Stomach (tissue), 9 donors: ENCODE data around the gene SAPCD2. TPM values are rescaled to one million over a fixed set of nuclear protein-coding genes. Genes with fewer than 3 reads are reported as not detected.

ENCODE experiments used
- DNase-seq, 2 donors: peaks; one replicate each; pipeline versions ENCODE4 v3.0.0 to v3.0.0-alpha.2; 2013 to 2019
- H3K27ac ChIP-seq, 5 donors: fragments of 200-600 bp in 4 of 5; sonication (generic) in 4 of 5; one replicate each; pipeline ENCODE4 v1.5.1; 2013 to 2019; ENCODE audit warnings: mild to moderate bottlenecking in 1 of 5, moderate library complexity in 1 of 5
- H3K27me3 ChIP-seq, 3 donors: fragments of 200-600 bp; sonication (generic); one replicate each; pipeline ENCODE4 v1.5.1; 2017 to 2019; ENCODE audit warnings: mixed run types in 1 of 3
- H3K36me3 ChIP-seq, 4 donors: fragments of 200-600 bp; sonication (generic); 1 replicate in 3 of 4; 2 replicates in 1 of 4; pipeline ENCODE4 v1.5.1; 2016 to 2019
- H3K4me1 ChIP-seq, 4 donors: fragments of 200-600 bp; sonication (generic); one replicate each; pipeline ENCODE4 v1.5.1; 2016 to 2019
- H3K4me3 ChIP-seq, 4 donors: fragments of 200-600 bp; sonication (generic) in 3 of 4; one replicate each; pipeline ENCODE4 v1.5.1; 2016 to 2019; ENCODE audit warnings: mild to moderate bottlenecking in 1 of 4
- H3K9me3 ChIP-seq, 4 donors: fragments of 200-600 bp; sonication (generic); one replicate each; pipeline ENCODE4 v1.5.1; 2016 to 2019
- EP300 ChIP-seq: sonication (generic); formaldehyde crosslinking; IDR thresholded peaks from one replicate; pipeline ENCODE4 v1.6.1; 2017; ENCODE audit warnings: antibody characterized with exemption
- POLR2A ChIP-seq, 4 donors: fragments of 450-650 bp; IDR thresholded peaks; one replicate each; pipeline ENCODE4 v1.6.1; 2016; ENCODE audit warnings: antibody characterized with exemption in 4 of 4, control low read depth in 2 of 4, mild to moderate bottlenecking in 1 of 4, moderate library complexity in 1 of 4
- POLR2AphosphoS5 ChIP-seq, 3 donors: sonication (generic); formaldehyde crosslinking; IDR thresholded peaks; one replicate each; pipeline ENCODE4 v1.6.1; 2016; ENCODE audit warnings: antibody characterized with exemption in 3 of 3
- WGBS, 5 donors: extraction: QIAGEN DNeasy Blood & Tissue Kit in 3 of 5; methylation state at CpG; one replicate each; pipeline versions ENCODE4 v1.1.5 to v1.1.7; 2013 to 2018; 5-methylcytosine and 5-hydroxymethylcytosine counted together
- intact Hi-C: fragments of 100-400 bp; cut with DNase I; formaldehyde crosslinking; loops from one replicate; pipeline ENCODE4 v1.15.1; 2023; ENCODE audit warnings: low total_unique reads
- polyA plus RNA-seq, 3 donors: library from polyadenylated mRNA; stranded (reverse); fragments of 200-250 nt; gene quantifications; one replicate each; pipeline ENCODE4 v1.2.3, GENCODE V29; 2013
- total RNA-seq, 5 donors: library from RNA; depleted of rRNA; stranded (reverse); fragments of >200 nt; gene quantifications; one replicate each; pipeline versions ENCODE4 v1.1.0 to v1.2.3, GENCODE V29; 2014 to 2016
- TF ChIP-seq, protein P1 (sequence below), 7 experiments: fragments of 450-650 bp in 4 of 7; fragments of 200-600 bp in 3 of 7; sonication (generic) in 3 of 7; IDR thresholded peaks; one replicate each; pipeline ENCODE4 v1.5.1; 2016 to 2019; ENCODE audit warnings: antibody characterized with exemption in 7 of 7, control low read depth in 2 of 7, mild to moderate bottlenecking in 1 of 7
- donor health status: healthy with polysubstance abuse.
- donor health status: Bipolar disorder and iron deficiency.
- donor health status: healthy.

SAPCD2 gene
- total and polyA plus RNA-seq, 8 donors: 1.7 to 84.9 (median 3.8) TPM; not detected in 1

DNA sequence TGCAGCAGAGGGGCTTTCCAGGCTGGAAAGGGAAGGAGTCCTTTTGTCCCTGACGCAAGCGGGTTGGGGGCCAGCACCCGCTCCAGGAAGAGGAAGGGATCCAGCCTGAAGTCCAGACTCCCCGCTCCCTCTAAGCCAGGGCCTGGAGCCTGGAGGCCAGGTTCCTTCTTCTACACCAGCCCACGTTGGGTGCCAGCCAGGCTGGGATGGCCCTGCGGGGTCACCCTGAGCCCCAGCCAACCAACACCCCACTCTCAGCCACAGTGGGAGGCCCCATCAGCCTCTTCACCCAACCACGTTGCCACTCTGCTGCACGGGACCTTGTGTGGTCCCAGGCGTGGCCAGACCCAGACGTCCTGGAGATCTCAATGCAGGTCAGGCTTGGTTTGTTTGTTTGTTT lies 37.5 kb downstream of the SAPCD2 start:
- TF ChIP-seq POLR2A (IDR thresholded peaks at IDR 0.05) (no peak), POLR2AphosphoS5 (IDR thresholded peaks at IDR 0.05) (no peak), EP300 (no peak)
- TF ChIP-seq, protein P1, sequence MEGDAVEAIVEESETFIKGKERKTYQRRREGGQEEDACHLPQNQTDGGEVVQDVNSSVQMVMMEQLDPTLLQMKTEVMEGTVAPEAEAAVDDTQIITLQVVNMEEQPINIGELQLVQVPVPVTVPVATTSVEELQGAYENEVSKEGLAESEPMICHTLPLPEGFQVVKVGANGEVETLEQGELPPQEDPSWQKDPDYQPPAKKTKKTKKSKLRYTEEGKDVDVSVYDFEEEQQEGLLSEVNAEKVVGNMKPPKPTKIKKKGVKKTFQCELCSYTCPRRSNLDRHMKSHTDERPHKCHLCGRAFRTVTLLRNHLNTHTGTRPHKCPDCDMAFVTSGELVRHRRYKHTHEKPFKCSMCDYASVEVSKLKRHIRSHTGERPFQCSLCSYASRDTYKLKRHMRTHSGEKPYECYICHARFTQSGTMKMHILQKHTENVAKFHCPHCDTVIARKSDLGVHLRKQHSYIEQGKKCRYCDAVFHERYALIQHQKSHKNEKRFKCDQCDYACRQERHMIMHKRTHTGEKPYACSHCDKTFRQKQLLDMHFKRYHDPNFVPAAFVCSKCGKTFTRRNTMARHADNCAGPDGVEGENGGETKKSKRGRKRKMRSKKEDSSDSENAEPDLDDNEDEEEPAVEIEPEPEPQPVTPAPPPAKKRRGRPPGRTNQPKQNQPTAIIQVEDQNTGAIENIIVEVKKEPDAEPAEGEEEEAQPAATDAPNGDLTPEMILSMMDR (IDR thresholded peaks at IDR 0.05): no peak
- H3K9me3 ChIP-seq: no peaks in the 10 kb centered on the region
- peaks cover 25 to 56% (median 44%) of the 10 kb centered on the region in 4 donors for H3K4me1 ChIP-seq
- no peak for DNase-seq
- peak overlapping the region in 2 of 4 donors; percentile 19 to 69 for H3K4me3 ChIP-seq
- peak overlapping the region in 2 of 5 donors; percentile 59 to 81 for H3K27ac ChIP-seq
- H3K27me3 ChIP-seq: peaks cover 0 to 6% (median 0%) of the 10 kb centered on the region in 3 donors
- intact Hi-C loops: no loop called here
- 70 to 79% (median 71%) methylated on average over 7 to 10 of the region's 10 CpGs for WGBS, 5 donors
- peaks cover 0 to 8% (median 5%) of the 10 kb centered on the region in 4 donors for H3K36me3 ChIP-seq

DNA sequence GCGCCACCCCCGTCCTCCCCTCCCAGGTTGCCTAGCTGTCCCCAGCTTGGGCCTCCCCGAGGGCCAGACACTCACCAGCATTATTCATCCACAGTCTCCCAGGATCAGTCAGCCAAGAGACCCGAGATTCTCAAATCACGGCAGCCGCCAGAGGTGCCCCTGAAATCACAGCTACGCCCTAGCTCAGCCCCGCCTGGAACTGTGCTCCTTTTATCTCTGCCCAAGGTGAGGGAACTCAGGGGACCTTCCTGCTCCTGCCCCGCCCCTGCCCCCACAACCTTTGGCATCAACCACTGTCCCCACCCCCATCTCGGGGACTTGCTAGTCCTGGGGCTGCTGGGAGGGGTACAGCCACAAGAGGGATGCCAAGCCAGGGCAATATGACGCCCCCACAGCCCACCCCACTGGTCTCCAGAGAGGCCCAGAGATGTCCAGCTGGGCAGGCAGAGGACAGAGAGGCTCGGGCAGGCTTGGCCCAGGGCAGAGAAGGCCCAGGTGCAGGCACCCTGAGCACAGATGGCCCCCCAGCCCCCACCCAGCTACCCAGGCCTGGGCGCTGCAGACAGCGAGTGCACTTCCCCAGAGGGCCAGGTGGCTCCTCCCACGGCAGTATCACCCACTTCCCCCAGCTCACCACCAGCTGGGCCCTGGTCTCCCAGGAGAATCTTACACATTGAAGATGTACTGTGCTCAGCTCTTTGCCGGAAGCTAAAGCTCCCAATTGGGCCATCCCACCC lies 38.3 kb downstream of the SAPCD2 start, which contains the start of gene FUT7:
FUT7 (minus strand) TSS at position 185 of the 737 bp plus-strand sequence; CDS start at position 88, 97 bp downstream.
- H3K9me3 ChIP-seq: no peaks in the 10 kb centered on the region
- peaks cover 0 to 6% (median 0%) of the 10 kb centered on the region in 3 donors for H3K27me3 ChIP-seq
- peaks cover 31 to 62% (median 51%) of the 10 kb centered on the region in 4 donors for H3K4me1 ChIP-seq
- TF ChIP-seq EP300: no peak
- TF ChIP-seq, protein P1 (IDR thresholded peaks at IDR 0.05): no peak
- no peak for TF ChIP-seq POLR2A (IDR thresholded peaks at IDR 0.05)
- TF ChIP-seq POLR2AphosphoS5 (IDR thresholded peaks at IDR 0.05): no peak
- peak within 1 kb of the TSS in 2 of 5 donors; percentile 59 to 81 for H3K27ac ChIP-seq
- 35 to 54% (median 42%) methylated on average over 13 to 16 of the region's 16 CpGs for WGBS, 5 donors
- no peaks in the 10 kb centered on the region for H3K36me3 ChIP-seq
- intact Hi-C loops: no loop called here
- H3K4me3 ChIP-seq: peak within 1 kb of the TSS in 2 of 4 donors; percentile 26 to 69
- DNase-seq: peak in 1 of 2 donors; percentile 58

- Histone ChIP-seq H3K4me1 (peaks cover 43 to 75% (median 63%) of the 10 kb centered on the region in 4 donors), H3K27me3 (peaks cover 0 to 6% (median 0%) of the 10 kb centered on the region in 3 donors), H3K4me3 (peak overlapping the region in 2 of 4 donors; percentile 26 to 69), H3K36me3 (no peaks in the 10 kb centered on the region), H3K9me3 (no peaks in the 10 kb centered on the region), H3K27ac (peak overlapping the region in 2 of 5 donors; percentile 59 to 81)
- intact Hi-C loops: no loop called here
- DNase-seq: peak in 1 of 2 donors; percentile 39
- 80 to 86% (median 85%) methylated on average over 47 to 65 of the region's 65 CpGs for WGBS, 5 donors
- TF ChIP-seq, protein P1 (IDR thresholded peaks at IDR 0.05): no peak
- no peak for TF ChIP-seq POLR2A (IDR thresholded peaks at IDR 0.05)
- no peak for TF ChIP-seq EP300
- TF ChIP-seq POLR2AphosphoS5 (IDR thresholded peaks at IDR 0.05): no peak
Observed at GRCh38 chr9:137030538-137031527, 39.5 kb downstream of the SAPCD2 start.

GRCh38 chr9:137030006-137030405 lies 40.4 kb downstream of the SAPCD2 start:
- Histone ChIP-seq H3K4me3 (peak overlapping the region in 2 of 4 donors; percentile 68 to 69), H3K4me1 (peaks cover 48 to 75% (median 65%) of the 10 kb centered on the region in 4 donors), H3K36me3 (no peaks in the 10 kb centered on the region), H3K27ac (peak overlapping the region in 2 of 5 donors; percentile 59 to 81), H3K27me3 (peaks cover 0 to 6% (median 0%) of the 10 kb centered on the region in 3 donors), H3K9me3 (no peaks in the 10 kb centered on the region)
- intact Hi-C loops: no loop called here
- no peak for DNase-seq
- 64 to 75% (median 66%) methylated on average over 9 to 15 of the region's 15 CpGs for WGBS, 5 donors
- TF ChIP-seq EP300: no peak
- TF ChIP-seq POLR2A (IDR thresholded peaks at IDR 0.05): no peak
- no peak for TF ChIP-seq POLR2AphosphoS5 (IDR thresholded peaks at IDR 0.05)
- TF ChIP-seq, protein P1 (IDR thresholded peaks at IDR 0.05): no peak
